ENCODE results near the gene VPS18.

Gene VPS18, protein sequence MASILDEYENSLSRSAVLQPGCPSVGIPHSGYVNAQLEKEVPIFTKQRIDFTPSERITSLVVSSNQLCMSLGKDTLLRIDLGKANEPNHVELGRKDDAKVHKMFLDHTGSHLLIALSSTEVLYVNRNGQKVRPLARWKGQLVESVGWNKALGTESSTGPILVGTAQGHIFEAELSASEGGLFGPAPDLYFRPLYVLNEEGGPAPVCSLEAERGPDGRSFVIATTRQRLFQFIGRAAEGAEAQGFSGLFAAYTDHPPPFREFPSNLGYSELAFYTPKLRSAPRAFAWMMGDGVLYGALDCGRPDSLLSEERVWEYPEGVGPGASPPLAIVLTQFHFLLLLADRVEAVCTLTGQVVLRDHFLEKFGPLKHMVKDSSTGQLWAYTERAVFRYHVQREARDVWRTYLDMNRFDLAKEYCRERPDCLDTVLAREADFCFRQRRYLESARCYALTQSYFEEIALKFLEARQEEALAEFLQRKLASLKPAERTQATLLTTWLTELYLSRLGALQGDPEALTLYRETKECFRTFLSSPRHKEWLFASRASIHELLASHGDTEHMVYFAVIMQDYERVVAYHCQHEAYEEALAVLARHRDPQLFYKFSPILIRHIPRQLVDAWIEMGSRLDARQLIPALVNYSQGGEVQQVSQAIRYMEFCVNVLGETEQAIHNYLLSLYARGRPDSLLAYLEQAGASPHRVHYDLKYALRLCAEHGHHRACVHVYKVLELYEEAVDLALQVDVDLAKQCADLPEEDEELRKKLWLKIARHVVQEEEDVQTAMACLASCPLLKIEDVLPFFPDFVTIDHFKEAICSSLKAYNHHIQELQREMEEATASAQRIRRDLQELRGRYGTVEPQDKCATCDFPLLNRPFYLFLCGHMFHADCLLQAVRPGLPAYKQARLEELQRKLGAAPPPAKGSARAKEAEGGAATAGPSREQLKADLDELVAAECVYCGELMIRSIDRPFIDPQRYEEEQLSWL

DNA sequence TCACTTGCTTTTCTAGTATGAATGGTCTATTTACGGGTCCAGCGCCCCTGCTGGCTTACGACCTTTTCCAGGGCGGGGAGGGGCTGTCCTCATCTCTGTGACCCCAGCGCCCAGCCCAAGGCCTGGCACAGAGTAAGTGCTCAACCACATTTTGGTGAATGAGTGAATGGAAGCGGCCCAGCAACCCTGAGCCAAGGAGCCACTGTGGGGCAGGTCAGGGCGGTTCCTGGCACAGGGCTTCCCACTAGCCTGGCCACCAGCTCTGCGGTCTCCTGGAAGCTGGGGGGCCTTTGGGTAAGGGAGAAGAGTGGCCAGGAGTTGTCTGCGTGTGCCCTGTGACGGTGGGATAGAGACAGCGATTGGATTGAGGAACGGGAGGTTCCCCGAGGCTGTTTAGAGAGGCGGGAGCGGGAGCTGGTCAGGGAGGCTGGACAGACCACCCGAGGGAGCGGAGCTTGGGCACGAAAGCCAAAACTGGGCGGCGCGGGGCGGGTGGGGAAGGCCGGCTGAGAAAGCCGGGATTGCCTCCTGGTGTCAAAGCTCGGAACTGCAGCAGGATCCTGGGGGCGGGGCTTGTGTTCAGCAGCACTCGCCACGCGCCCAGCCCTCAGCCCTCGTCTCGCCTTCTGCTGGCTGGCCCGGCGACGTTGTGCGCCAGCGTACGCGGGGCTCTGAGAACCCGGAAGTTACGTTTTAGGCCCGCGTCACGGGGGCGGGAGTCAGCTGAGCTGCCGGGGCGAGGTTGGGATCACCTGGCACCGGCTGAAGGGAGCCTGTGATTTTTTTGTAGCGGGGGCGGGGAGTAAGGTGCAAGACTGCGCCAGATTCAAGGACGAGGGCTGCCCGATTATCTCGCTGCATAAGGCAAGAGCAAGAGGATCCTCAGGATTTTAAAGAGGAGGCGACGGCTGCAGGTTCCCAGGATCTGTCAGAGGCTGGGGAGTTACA lies at the start of gene VPS18:
Gene VPS18 (plus strand): TSS at position 718 of the 948 bp plus-strand sequence. CDS start 319 bp downstream, outside the sequence.
- Histone ChIP-seq H2AFZ (ENCODE audit: low read depth, low read length) (peak within 1 kb of the TSS; percentile 93), H3K9me3 (ENCODE audit: low read length) (no peaks in the 10 kb centered on the region), H3K4me1 (ENCODE audit: insufficient read depth, low read length) (peaks cover 12% of the 10 kb centered on the region), H3K27me3 (ENCODE audit: insufficient read depth, low read length) (no peaks in the 10 kb centered on the region), H3K4me3 (ENCODE audit: low read length) (peak within 1 kb of the TSS; percentile 77), H3K36me3 (ENCODE audit: insufficient read depth, low read length) (peaks cover 20% of the 10 kb centered on the region)

DNA sequence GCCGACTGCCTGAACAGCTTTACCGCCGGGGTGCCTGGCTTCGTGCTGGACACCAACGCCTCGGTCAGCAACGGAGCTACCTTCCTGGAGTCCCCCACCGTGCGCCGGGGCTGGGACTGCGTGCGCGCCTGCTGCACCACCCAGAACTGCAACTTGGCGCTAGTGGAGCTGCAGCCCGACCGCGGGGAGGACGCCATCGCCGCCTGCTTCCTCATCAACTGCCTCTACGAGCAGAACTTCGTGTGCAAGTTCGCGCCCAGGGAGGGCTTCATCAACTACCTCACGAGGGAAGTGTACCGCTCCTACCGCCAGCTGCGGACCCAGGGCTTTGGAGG lies 49.6 kb upstream of the VPS18 start:
- Histone ChIP-seq H3K4me3 (ENCODE audit: low read length) (no peak overlapping the region), H3K27me3 (ENCODE audit: insufficient read depth, low read length) (peaks cover 71% of the 10 kb centered on the region), H3K9me3 (ENCODE audit: low read length) (peaks cover 2% of the 10 kb centered on the region), H3K36me3 (ENCODE audit: insufficient read depth, low read length) (no peaks in the 10 kb centered on the region), H2AFZ (ENCODE audit: low read depth, low read length) (no peak overlapping the region), H3K4me1 (ENCODE audit: insufficient read depth, low read length) (no peaks in the 10 kb centered on the region)

DNA sequence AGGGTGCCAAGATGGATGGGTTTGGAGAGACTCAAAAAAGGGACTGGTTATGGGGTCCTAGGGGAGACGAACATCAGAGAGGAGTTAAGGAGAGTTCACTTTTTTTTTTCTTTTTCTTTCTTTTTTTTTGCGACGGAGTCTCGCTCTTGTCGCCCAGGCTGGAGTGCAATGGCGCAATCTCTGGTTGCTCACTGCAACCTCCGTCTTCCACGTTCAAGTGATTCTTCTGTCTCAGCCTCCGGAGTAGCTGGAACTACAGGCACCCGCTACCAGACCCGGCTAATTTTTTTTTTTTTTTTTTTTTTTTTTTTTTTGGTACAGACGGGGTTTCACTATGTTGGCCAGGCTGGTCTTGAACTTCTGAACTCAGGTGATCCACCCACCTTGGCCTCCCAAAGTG lies 49.2 kb upstream of the VPS18 start:
- peaks cover 70% of the 10 kb centered on the region for H3K27me3 ChIP-seq (ENCODE audit: insufficient read depth, low read length)
- no peak overlapping the region for H2AFZ ChIP-seq (ENCODE audit: low read depth, low read length)
- no peak overlapping the region for H3K4me3 ChIP-seq (ENCODE audit: low read length)
- H3K36me3 ChIP-seq (ENCODE audit: insufficient read depth, low read length), result no peaks in the 10 kb centered on the region
- peaks cover 2% of the 10 kb centered on the region for H3K9me3 ChIP-seq (ENCODE audit: low read length)
- no peaks in the 10 kb centered on the region for H3K4me1 ChIP-seq (ENCODE audit: insufficient read depth, low read length)

DNA sequence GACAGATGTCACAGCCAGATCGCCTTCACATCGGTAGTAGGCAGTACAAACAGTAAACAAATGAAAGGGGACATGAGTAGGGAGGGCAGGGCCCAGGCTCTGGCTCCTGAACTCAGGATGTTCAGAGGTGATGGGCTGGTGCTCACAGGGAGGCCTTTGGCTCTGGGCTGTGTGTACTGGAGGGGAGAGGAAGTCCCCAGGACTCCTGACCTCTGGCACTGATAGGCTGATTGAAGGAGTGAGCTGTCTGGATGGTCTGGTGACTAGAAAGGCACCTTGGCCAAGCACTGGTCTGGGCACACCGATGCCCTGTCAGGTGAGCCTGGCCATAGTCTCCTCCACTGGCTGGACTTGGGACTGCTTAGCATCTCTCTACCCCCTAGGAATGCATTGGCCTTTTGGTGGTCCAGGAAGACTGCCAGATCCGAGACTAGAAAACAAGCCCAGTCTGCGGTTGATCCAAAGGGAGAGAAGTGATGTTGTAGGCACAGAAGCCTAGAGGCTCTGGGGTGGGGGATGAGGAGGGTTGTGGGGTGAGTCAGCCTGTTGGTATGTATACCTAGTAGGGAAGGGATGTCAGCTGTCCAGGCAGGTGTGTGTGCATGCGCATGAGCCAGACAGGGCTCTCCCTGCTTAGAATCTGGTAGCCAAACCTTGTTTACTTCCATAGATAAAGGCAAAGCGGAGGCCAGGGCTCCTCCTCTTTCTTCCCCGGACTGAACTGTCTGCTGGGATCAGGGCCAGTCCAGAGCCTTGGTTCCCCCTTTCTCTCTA lies 48.6 kb upstream of the VPS18 start:
- H3K4me3 ChIP-seq (ENCODE audit: low read length), result no peak overlapping the region
- no peaks in the 10 kb centered on the region for H3K36me3 ChIP-seq (ENCODE audit: insufficient read depth, low read length)
- H3K4me1 ChIP-seq (ENCODE audit: insufficient read depth, low read length), result no peaks in the 10 kb centered on the region
- H2AFZ ChIP-seq (ENCODE audit: low read depth, low read length), result no peak overlapping the region
- peaks cover 2% of the 10 kb centered on the region for H3K9me3 ChIP-seq (ENCODE audit: low read length)
- H3K27me3 ChIP-seq (ENCODE audit: insufficient read depth, low read length), result peaks cover 68% of the 10 kb centered on the region

DNA sequence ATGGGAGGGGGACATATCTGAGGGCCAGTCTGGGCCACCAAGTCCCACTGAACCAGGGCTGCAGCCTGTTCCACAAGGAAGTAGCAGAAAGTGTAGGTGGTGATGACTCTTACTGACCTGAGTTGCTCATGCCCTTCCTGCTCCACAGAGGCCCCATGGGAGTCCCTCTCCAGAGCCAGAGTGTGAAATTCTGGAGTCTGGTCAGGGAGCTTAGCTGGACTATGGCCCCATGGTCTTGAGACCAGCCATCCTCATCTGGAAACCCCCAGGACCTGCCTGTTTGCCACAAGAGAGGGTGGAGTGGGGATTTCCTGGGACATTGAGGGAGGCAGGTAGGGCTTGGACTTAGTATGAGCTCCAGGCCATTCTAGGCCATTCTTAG lies 47.4 kb upstream of the VPS18 start:
- Histone ChIP-seq H3K4me1 (ENCODE audit: insufficient read depth, low read length) (no peaks in the 10 kb centered on the region), H2AFZ (ENCODE audit: low read depth, low read length) (no peak overlapping the region), H3K9me3 (ENCODE audit: low read length) (peaks cover 2% of the 10 kb centered on the region), H3K4me3 (ENCODE audit: low read length) (no peak overlapping the region), H3K36me3 (ENCODE audit: insufficient read depth, low read length) (no peaks in the 10 kb centered on the region), H3K27me3 (ENCODE audit: insufficient read depth, low read length) (peaks cover 63% of the 10 kb centered on the region)

DNA sequence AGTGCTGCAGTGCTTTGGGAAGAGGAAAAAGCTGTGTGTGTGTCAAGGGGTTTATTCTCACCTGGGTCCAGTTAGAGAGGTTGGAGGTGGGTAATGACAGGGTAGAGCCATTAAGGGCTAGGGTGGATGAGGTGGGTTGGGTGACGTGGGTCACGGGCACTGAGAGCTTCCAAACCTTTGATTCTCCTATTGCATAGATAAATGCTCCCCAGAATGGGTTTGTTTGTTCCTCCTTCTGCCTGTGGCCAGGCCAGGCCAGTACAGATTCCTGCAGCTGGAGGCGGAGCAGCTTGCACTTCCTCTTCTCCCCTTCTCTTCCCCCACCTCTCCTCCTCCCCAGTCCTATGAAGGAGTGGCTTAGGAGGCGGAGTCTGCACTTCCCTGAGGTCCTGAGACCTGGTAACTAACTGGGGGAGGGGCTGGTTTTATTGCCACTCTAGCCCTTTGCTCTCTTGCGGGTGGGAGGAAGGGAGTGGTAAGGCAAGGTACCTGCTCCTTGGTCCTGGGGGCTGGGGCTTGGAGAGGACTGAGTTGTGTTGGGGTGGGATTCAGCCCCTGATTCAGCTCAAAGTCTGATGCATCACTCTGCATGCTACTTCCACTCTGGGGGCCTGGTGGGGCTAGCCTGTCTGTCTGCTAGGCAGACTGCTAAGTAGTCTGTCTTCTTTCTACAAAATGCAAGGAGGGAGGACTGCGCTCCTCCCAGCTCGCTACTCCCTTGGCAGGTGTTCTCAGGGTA lies 46.9 kb upstream of the VPS18 start:
- H2AFZ ChIP-seq (ENCODE audit: low read depth, low read length), result no peak overlapping the region
- no peaks in the 10 kb centered on the region for H3K36me3 ChIP-seq (ENCODE audit: insufficient read depth, low read length)
- no peaks in the 10 kb centered on the region for H3K4me1 ChIP-seq (ENCODE audit: insufficient read depth, low read length)
- H3K4me3 ChIP-seq (ENCODE audit: low read length), result no peak overlapping the region
- H3K9me3 ChIP-seq (ENCODE audit: low read length), result peaks cover 2% of the 10 kb centered on the region
- H3K27me3 ChIP-seq (ENCODE audit: insufficient read depth, low read length), result peaks cover 57% of the 10 kb centered on the region

DNA sequence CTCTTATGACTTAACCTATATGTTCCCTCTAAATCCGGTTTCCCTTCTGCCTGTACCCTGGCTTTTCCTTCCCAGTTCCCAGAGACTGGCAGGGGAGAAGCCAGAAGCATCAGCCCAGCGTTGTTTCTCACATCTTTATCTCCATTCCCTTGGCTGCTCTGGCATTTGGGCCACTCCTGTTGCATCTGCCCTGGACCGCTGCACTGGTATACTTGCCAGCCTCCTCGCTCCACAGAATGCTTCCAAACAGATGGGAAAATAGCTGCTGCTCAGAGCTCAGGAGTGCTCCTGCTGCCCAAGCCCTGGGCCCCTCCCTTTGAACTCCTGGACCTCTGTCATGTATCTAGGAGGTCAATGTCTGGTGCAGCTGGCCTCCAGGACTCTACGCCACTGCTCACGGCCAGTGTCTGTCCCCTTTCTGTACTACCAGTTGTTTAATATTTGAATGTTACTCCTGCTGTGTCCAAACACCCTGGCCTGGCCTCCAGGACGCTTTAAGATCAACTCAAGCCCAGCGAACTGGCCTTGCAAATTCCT lies 43.6 kb upstream of the VPS18 start:
- Histone ChIP-seq H3K36me3 (ENCODE audit: insufficient read depth, low read length) (no peaks in the 10 kb centered on the region), H3K27me3 (ENCODE audit: insufficient read depth, low read length) (peaks cover 31% of the 10 kb centered on the region), H3K9me3 (ENCODE audit: low read length) (no peaks in the 10 kb centered on the region)

DNA sequence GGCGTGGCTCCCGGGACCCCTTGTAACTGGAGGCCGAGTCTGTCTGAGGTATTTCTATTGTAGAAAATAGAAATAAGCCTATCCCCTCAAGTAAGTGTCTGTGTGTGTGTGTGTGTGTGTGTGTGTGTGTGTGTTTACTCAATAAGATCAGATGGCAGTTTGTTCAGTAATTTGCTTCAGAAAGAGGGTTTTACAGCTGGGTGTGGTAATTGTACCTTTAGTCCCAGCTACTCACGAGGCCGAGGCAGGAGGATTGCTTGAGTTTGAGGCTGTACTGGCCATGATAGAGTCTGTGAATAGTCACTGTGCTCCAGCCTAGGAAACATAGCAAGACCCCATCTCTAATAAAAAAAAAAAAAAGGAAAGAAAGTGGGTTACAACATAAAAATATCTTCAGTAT lies 41.7 kb upstream of the VPS18 start:
- Histone ChIP-seq H3K36me3 (ENCODE audit: insufficient read depth, low read length) (no peaks in the 10 kb centered on the region), H3K27me3 (ENCODE audit: insufficient read depth, low read length) (peaks cover 20% of the 10 kb centered on the region), H3K4me3 (ENCODE audit: low read length) (no peak overlapping the region), H3K9me3 (ENCODE audit: low read length) (no peaks in the 10 kb centered on the region), H3K4me1 (ENCODE audit: insufficient read depth, low read length) (no peaks in the 10 kb centered on the region), H2AFZ (ENCODE audit: low read depth, low read length) (no peak overlapping the region)

More for the DNA sequence above, 43.6 kb upstream of the VPS18 start:
- H2AFZ ChIP-seq (ENCODE audit: low read depth, low read length), result no peak overlapping the region
- H3K4me3 ChIP-seq (ENCODE audit: low read length), result no peak overlapping the region
- H3K4me1 ChIP-seq (ENCODE audit: insufficient read depth, low read length), result no peaks in the 10 kb centered on the region

DNA sequence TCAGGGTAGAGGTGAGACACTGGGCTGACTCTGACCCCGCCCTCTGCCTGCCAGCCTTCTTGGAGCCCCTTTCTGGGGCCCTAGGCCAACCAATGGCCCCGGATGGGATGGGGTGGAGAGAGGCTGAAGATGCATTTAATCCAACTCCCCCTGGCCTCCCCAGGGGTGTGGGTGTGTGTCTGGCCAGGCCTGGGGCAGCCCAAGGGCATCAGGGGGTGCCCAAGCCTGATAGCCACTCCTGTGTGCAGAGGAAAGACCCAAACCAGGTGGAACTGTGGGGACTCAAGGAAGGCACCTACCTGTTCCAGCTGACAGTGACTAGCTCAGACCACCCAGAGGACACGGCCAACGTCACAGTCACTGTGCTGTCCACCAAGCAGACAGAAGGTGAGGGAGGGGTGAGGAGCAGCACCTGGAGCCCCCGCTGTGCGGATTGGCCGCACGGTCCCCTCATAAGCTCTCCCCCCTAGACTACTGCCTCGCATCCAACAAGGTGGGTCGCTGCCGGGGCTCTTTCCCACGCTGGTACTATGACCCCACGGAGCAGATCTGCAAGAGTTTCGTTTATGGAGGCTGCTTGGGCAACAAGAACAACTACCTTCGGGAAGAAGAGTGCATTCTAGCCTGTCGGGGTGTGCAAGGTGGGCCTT lies 40.9 kb upstream of the VPS18 start:
- no peak overlapping the region for H2AFZ ChIP-seq (ENCODE audit: low read depth, low read length)
- no peak overlapping the region for H3K4me3 ChIP-seq (ENCODE audit: low read length)
- no peaks in the 10 kb centered on the region for H3K4me1 ChIP-seq (ENCODE audit: insufficient read depth, low read length)
- no peaks in the 10 kb centered on the region for H3K36me3 ChIP-seq (ENCODE audit: insufficient read depth, low read length)
- H3K9me3 ChIP-seq (ENCODE audit: low read length), result no peaks in the 10 kb centered on the region
- H3K27me3 ChIP-seq (ENCODE audit: insufficient read depth, low read length), result peaks cover 12% of the 10 kb centered on the region

DNA sequence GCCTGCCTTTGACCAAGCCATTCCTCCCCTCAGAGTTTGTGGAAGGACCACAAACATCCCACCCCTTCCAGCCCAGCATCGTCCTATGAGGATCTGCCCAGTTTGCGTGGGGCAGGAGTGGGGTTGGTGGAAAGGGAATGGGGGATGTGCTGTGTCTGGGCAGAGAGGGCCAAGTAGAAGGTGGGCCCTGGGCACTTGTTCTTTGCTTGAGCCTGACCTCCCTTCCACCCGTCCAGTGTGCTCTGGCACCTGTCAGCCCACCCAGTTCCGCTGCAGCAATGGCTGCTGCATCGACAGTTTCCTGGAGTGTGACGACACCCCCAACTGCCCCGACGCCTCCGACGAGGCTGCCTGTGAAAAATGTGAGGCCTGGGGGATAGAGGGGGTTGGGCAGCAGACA lies 40.1 kb upstream of the VPS18 start:
- no peak overlapping the region for H2AFZ ChIP-seq (ENCODE audit: low read depth, low read length)

DNA sequence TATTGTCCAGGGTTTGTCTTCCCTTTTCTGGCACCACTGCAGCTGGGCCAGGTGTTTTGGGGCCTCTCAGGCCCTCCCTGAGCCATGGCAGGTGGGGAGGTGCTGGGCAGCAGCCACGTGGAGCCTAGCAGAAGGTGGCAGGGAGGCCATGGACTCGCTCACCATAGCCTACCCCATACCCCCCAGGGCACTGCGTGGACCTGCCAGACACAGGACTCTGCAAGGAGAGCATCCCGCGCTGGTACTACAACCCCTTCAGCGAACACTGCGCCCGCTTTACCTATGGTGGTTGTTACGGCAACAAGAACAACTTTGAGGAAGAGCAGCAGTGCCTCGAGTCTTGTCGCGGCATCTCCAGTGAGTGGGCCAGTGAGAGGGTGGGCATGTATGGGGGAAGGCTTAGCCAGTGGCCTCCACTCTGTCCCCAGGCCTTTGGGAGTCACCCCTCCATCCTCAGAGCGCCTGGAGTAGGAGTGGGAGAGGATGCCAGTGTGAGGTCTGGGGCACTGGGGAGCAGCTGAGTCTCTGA lies 38.5 kb upstream of the VPS18 start:
- no peak overlapping the region for H2AFZ ChIP-seq (ENCODE audit: low read depth, low read length)
- no peaks in the 10 kb centered on the region for H3K36me3 ChIP-seq (ENCODE audit: insufficient read depth, low read length)
- H3K27me3 ChIP-seq (ENCODE audit: insufficient read depth, low read length), result peaks cover 12% of the 10 kb centered on the region
- H3K4me1 ChIP-seq (ENCODE audit: insufficient read depth, low read length), result no peaks in the 10 kb centered on the region
- no peak overlapping the region for H3K4me3 ChIP-seq (ENCODE audit: low read length)
- no peaks in the 10 kb centered on the region for H3K9me3 ChIP-seq (ENCODE audit: low read length)

More for the DNA sequence above, 40.1 kb upstream of the VPS18 start:
- Histone ChIP-seq H3K4me1 (ENCODE audit: insufficient read depth, low read length) (no peaks in the 10 kb centered on the region), H3K4me3 (ENCODE audit: low read length) (no peak overlapping the region), H3K36me3 (ENCODE audit: insufficient read depth, low read length) (no peaks in the 10 kb centered on the region), H3K9me3 (ENCODE audit: low read length) (no peaks in the 10 kb centered on the region), H3K27me3 (ENCODE audit: insufficient read depth, low read length) (peaks cover 12% of the 10 kb centered on the region)

Measured in neuron (in vitro differentiated cells).